ENCODE data around the gene ZCCHC3. TPM values are rescaled to one million over a fixed set of nuclear protein-coding genes. Genes with fewer than 3 reads are reported as not detected.

ZCCHC3 gene
- total RNA-seq, 1 donor from 2014 or later, result 11.8 TPM

DNA sequence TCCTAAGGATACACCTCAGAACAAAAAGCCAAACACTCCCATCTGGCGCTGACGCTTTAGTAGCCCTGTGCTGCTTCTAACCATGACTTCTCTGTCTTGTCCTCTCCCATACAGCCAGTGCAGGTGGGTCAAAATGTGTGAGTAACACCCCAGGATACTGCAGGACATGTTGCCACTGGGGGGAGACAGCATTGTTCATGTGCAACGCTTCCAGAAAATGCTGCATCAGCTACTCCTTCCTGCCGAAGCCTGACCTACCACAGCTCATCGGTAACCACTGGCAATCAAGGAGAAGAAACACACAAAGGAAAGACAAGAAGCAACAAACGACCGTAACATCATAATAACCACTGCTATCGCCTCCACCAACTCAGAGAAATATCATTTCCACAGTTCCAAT is 38.4 kb upstream of the ZCCHC3 start:
- Histone ChIP-seq H3K4me1 (no peaks in the 10 kb centered on the region), H3K4me3 (no peak overlapping the region), H3K9me3 (replicated peaks) (no peaks in the 10 kb centered on the region), H3K27me3 (ENCODE audit: low read depth) (peaks cover 22% of the 10 kb centered on the region), H3K36me3 (no peaks in the 10 kb centered on the region), H3K27ac (replicated peaks) (no peak overlapping the region)
- no peak for DNase-seq
- TF ChIP-seq, protein P1, sequence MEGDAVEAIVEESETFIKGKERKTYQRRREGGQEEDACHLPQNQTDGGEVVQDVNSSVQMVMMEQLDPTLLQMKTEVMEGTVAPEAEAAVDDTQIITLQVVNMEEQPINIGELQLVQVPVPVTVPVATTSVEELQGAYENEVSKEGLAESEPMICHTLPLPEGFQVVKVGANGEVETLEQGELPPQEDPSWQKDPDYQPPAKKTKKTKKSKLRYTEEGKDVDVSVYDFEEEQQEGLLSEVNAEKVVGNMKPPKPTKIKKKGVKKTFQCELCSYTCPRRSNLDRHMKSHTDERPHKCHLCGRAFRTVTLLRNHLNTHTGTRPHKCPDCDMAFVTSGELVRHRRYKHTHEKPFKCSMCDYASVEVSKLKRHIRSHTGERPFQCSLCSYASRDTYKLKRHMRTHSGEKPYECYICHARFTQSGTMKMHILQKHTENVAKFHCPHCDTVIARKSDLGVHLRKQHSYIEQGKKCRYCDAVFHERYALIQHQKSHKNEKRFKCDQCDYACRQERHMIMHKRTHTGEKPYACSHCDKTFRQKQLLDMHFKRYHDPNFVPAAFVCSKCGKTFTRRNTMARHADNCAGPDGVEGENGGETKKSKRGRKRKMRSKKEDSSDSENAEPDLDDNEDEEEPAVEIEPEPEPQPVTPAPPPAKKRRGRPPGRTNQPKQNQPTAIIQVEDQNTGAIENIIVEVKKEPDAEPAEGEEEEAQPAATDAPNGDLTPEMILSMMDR (IDR thresholded peaks at IDR 0.05; ENCODE audit: borderline replicate concordance), result peak; percentile 24
- intact Hi-C loops (cut with micrococcal nuclease), result no loop called here

- Histone ChIP-seq H3K27ac (replicated peaks) (no peak overlapping the region), H3K36me3 (no peaks in the 10 kb centered on the region), H3K9me3 (replicated peaks) (no peaks in the 10 kb centered on the region), H3K4me3 (no peak overlapping the region), H3K27me3 (ENCODE audit: low read depth) (peaks cover 14% of the 10 kb centered on the region), H3K4me1 (no peaks in the 10 kb centered on the region)
- intact Hi-C loops (cut with micrococcal nuclease), result no loop called here
- DNase-seq, result no peak
- TF ChIP-seq, protein P1 (IDR thresholded peaks at IDR 0.05; ENCODE audit: borderline replicate concordance), result no peak
Measured at GRCh38 chr20:259981-260380, 37.4 kb upstream of the ZCCHC3 start.

DNA sequence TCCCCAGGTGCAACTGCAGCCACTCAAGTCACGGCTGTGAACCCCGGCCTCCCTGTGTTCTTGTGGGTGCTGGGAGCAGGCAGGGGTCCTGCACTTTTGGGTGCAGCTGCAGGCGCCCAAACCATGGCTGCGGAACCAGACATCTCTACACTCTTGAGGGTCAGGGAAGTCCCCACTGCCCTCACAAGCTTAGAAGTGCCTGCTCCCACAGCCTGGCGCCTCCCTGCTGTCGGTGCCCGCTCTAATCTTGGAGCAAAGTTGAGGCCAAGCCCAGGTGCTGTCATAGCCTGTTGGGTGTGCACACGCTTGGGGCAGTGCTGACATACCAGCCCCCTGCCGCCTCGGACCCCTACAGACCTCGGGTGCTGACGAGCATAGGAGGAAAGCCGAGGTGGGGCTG is 33.7 kb upstream of the ZCCHC3 start:
- no peak for DNase-seq
- Histone ChIP-seq H3K4me1 (peaks cover 8% of the 10 kb centered on the region), H3K36me3 (no peaks in the 10 kb centered on the region), H3K27me3 (ENCODE audit: low read depth) (peaks cover 13% of the 10 kb centered on the region), H3K27ac (replicated peaks) (no peak overlapping the region), H3K9me3 (replicated peaks) (no peaks in the 10 kb centered on the region), H3K4me3 (no peak overlapping the region)
- intact Hi-C loops (cut with micrococcal nuclease), result no loop called here
- TF ChIP-seq, protein P1 (IDR thresholded peaks at IDR 0.05; ENCODE audit: borderline replicate concordance), result no peak

- TF ChIP-seq, protein P1 (IDR thresholded peaks at IDR 0.05; ENCODE audit: borderline replicate concordance), result peak; percentile 99
- no peak overlapping the region for H3K27ac ChIP-seq (replicated peaks)
- intact Hi-C loops (cut with micrococcal nuclease), result no loop called here
Measured at GRCh38 chr20:266596-267562, 30.5 kb upstream of the ZCCHC3 start.

GRCh38 chr20:270517-270916 is 26.9 kb upstream of the ZCCHC3 start:
- Histone ChIP-seq H3K4me3 (no peak overlapping the region), H3K36me3 (peaks cover 2% of the 10 kb centered on the region), H3K27ac (replicated peaks) (no peak overlapping the region), H3K4me1 (peaks cover 13% of the 10 kb centered on the region), H3K27me3 (ENCODE audit: low read depth) (no peaks in the 10 kb centered on the region), H3K9me3 (replicated peaks) (no peaks in the 10 kb centered on the region)
- no peak for DNase-seq
- intact Hi-C loops (cut with micrococcal nuclease), result no loop called here
- TF ChIP-seq, protein P1 (IDR thresholded peaks at IDR 0.05; ENCODE audit: borderline replicate concordance), result no peak

More at GRCh38 chr20:266596-267562, 30.5 kb upstream of the ZCCHC3 start:
- peaks cover 8% of the 10 kb centered on the region for H3K4me1 ChIP-seq
- H3K9me3 ChIP-seq (replicated peaks), result no peaks in the 10 kb centered on the region
- DNase-seq, result peak; percentile 86
- no peaks in the 10 kb centered on the region for H3K36me3 ChIP-seq
- peaks cover 7% of the 10 kb centered on the region for H3K27me3 ChIP-seq (ENCODE audit: low read depth)
- peak overlapping the region; percentile 68 for H3K4me3 ChIP-seq
